GM19023 (cell line): ENCODE data around the gene UHRF2.

ENCODE experiments used
- ATAC-seq: cut with Tn5 transposase; IDR thresholded peaks from one replicate; pipeline ENCODE4 v1.9.1; 2021; ENCODE audit warnings: mild to moderate bottlenecking, moderate library complexity; ENCODE audit not compliant: unreplicated experiment

The UHRF2 gene

GRCh38 chr9:6553866-6554265, 140.9 kb downstream of the UHRF2 start:
- ATAC-seq, result no peak
